Osteocyte (in vitro differentiated cells): Measurements from ENCODE around the gene CDC42EP3. TPM values are rescaled to one million over a fixed set of nuclear protein-coding genes. Genes with fewer than 3 reads are reported as not detected.

Source experiments
- DNase-seq: peaks from one replicate; pipeline ENCODE4 v3.0.0; 2021; ENCODE audit warnings: mixed read lengths; ENCODE audit not compliant: unreplicated experiment; ENCODE audit errors: extremely low spot score
- H3K27ac Mint-ChIP-seq: one replicate; pipeline ENCODE4 v1.8.0; 2021; ENCODE audit warnings: mild to moderate bottlenecking, mixed read lengths; ENCODE audit not compliant: unreplicated experiment
- H3K27me3 Mint-ChIP-seq: one replicate; pipeline ENCODE4 v1.8.0; 2021; ENCODE audit warnings: mixed read lengths; ENCODE audit not compliant: unreplicated experiment
- H3K36me3 Mint-ChIP-seq: one replicate; pipeline ENCODE4 v1.8.0; 2021; ENCODE audit warnings: mixed read lengths; ENCODE audit not compliant: unreplicated experiment
- H3K4me1 Mint-ChIP-seq: one replicate; pipeline ENCODE4 v1.8.0; 2021; ENCODE audit warnings: mixed read lengths; ENCODE audit not compliant: unreplicated experiment
- H3K4me3 Mint-ChIP-seq: one replicate; pipeline ENCODE4 v1.8.0; 2021; ENCODE audit warnings: mild to moderate bottlenecking, moderate library complexity, mixed read lengths; ENCODE audit not compliant: unreplicated experiment
- H3K9me3 Mint-ChIP-seq: one replicate; pipeline ENCODE4 v1.8.0; 2021; ENCODE audit warnings: mixed read lengths; ENCODE audit not compliant: unreplicated experiment
- CTCF ChIP-seq: fragments of 200-600 bp; sonication (generic); IDR thresholded peaks from 2 replicates; pipeline ENCODE4 v1.5.0; 2021; ENCODE audit warnings: antibody characterized with exemption, mild to moderate bottlenecking, moderate library complexity
- total RNA-seq: library from RNA; stranded (reverse); gene quantifications from 2 replicates; pipeline ENCODE4 v1.2.1, GENCODE V29; 2021

The CDC42EP3 gene
- total RNA-seq, 1 donor from 2014 or later: 46.2 TPM

DNA sequence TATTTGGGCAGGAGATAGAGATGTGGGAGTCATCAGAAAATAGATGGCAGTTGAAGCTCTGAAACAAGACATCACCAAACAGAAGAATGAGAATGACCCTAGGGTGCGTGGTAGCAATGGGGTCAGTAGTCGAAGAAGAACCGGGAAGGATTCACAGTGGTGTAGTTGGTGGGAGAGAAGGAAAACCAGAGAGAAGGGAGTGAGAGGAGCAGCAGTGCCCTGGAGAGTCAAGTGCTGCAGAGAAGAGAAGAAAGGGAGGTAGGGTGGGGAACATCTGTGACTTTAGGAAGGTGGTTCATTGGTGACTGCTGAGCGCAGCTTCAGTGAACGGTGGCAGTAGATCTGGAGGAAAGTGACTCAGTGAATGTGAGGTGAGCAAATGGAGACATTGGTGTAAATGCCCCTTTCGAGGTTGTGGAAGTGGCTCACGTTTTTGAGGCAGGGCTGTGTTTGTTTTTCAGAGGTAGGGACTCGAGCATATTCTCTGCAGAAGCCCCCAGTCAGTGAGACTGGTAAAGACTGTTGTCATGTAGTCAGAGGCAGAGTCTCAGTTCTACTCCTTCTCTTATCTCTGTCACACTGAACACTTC is 36.4 kb downstream of the CDC42EP3 start:
- H3K9me3 Mint-ChIP-seq: no peaks in the 10 kb centered on the region
- no peak for TF ChIP-seq CTCF
- no peak overlapping the region for H3K4me3 Mint-ChIP-seq
- DNase-seq: no peak
- H3K27ac Mint-ChIP-seq: no peak overlapping the region
- H3K27me3 Mint-ChIP-seq: no peaks in the 10 kb centered on the region
- no peaks in the 10 kb centered on the region for H3K36me3 Mint-ChIP-seq
- peaks cover 27% of the 10 kb centered on the region for H3K4me1 Mint-ChIP-seq

DNA sequence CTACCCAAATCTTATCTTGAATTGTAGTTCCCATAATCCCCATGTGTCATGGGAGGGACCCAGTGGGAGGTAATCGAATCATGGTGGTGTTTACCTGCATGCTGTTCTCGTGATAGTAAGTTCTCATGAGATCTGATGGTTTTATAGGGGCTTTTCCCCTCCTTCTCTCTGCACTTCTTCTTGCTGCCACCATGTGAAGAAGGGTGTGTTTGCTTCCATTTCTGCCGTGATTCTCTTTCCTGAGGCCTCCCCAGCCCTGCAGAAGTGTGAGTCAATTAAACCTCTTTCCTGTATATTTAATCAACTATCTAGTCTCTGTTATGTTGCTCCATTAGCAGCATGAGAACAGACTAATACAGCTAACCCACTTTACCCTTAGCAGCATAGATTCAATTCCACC is 37.6 kb downstream of the CDC42EP3 start:
- H3K9me3 Mint-ChIP-seq: no peaks in the 10 kb centered on the region
- peaks cover 20% of the 10 kb centered on the region for H3K4me1 Mint-ChIP-seq
- H3K36me3 Mint-ChIP-seq: no peaks in the 10 kb centered on the region
- TF ChIP-seq CTCF: no peak
- no peak overlapping the region for H3K4me3 Mint-ChIP-seq
- no peak for DNase-seq
- no peaks in the 10 kb centered on the region for H3K27me3 Mint-ChIP-seq
- no peak overlapping the region for H3K27ac Mint-ChIP-seq

GRCh38 chr2:37633234-37633633 is 38.2 kb downstream of the CDC42EP3 start:
- H3K27ac Mint-ChIP-seq: no peak overlapping the region
- H3K4me3 Mint-ChIP-seq: no peak overlapping the region
- no peak for TF ChIP-seq CTCF
- no peaks in the 10 kb centered on the region for H3K9me3 Mint-ChIP-seq
- no peaks in the 10 kb centered on the region for H3K27me3 Mint-ChIP-seq
- DNase-seq: no peak
- no peaks in the 10 kb centered on the region for H3K36me3 Mint-ChIP-seq
- peaks cover 16% of the 10 kb centered on the region for H3K4me1 Mint-ChIP-seq

- H3K4me1 Mint-ChIP-seq: peaks cover 13% of the 10 kb centered on the region
- no peaks in the 10 kb centered on the region for H3K9me3 Mint-ChIP-seq
- no peak overlapping the region for H3K4me3 Mint-ChIP-seq
- no peak for DNase-seq
- no peaks in the 10 kb centered on the region for H3K36me3 Mint-ChIP-seq
- no peaks in the 10 kb centered on the region for H3K27me3 Mint-ChIP-seq
- H3K27ac Mint-ChIP-seq: no peak overlapping the region
- no peak for TF ChIP-seq CTCF
Observed at GRCh38 chr2:37632310-37632709, 39.1 kb downstream of the CDC42EP3 start.

DNA sequence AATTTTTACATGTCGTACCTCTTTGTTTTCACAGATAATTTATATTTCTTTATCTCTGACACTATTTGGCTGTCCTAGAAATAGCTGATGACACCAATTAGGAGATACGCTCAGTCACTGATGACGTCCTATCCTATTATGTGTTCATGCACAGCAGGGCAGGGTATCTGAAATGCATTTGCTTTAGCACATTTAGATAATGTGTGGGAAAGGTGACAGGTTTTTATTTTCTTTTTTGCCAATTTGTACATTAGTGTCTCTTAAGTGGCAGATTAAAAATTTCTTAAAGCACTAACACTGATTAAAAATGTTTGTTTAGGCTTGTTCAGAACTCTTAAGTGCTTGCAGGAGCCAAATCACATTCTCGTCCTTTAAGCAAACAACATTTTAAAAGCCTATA is 39.7 kb downstream of the CDC42EP3 start:
- no peak overlapping the region for H3K27ac Mint-ChIP-seq
- H3K4me1 Mint-ChIP-seq: peaks cover 13% of the 10 kb centered on the region
- no peaks in the 10 kb centered on the region for H3K36me3 Mint-ChIP-seq
- H3K9me3 Mint-ChIP-seq: no peaks in the 10 kb centered on the region
- no peaks in the 10 kb centered on the region for H3K27me3 Mint-ChIP-seq
- no peak overlapping the region for H3K4me3 Mint-ChIP-seq
- no peak for TF ChIP-seq CTCF
- no peak for DNase-seq
